CD14-positive monocyte (primary cell): ENCODE data around the gene MAPK7. TPM values are rescaled to one million over a fixed set of nuclear protein-coding genes. Genes with fewer than 3 reads are reported as not detected.

ENCODE experiments used
- DNase-seq, 3 donors: peaks; one replicate each; pipeline ENCODE4 v3.0.0-alpha.2; 2011 to 2022
- H2AFZ ChIP-seq: 2 replicates; pipeline ENCODE4 v1.6.0; 2012; ENCODE audit warnings: mild to moderate bottlenecking, low read depth, low read length, inconsistent platforms; ENCODE audit not compliant: insufficient read depth, poor library complexity, severe bottlenecking
- H3K27ac ChIP-seq, 2 donors: 1 replicate in 1 of 2; 2 replicates in 1 of 2; pipeline ENCODE4 v1.5.1; 2012 to 2013; ENCODE audit warnings: low read length in 2 of 2, control low read depth in 1 of 2, inconsistent platforms in 1 of 2, low read depth in 1 of 2, mild to moderate bottlenecking in 1 of 2
- H3K27me3 ChIP-seq, 2 donors: one replicate each; pipeline versions ENCODE4 v1.6.0 to v1.6.1; 2011 to 2013; ENCODE audit warnings: low read length in 2 of 2; ENCODE audit not compliant: control insufficient read depth in 2 of 2, insufficient read depth in 2 of 2
- H3K36me3 ChIP-seq, 2 donors: replicated peaks in 1 of 2; 1 replicate in 1 of 2; 2 replicates in 1 of 2; pipeline versions ENCODE4 v1.5.1 to v1.6.1; 2012 to 2013; ENCODE audit warnings: low read length in 2 of 2, control low read depth in 1 of 2, inconsistent platforms in 1 of 2, mild to moderate bottlenecking in 1 of 2; ENCODE audit not compliant: insufficient read depth in 2 of 2, control insufficient read depth in 1 of 2
- H3K4me1 ChIP-seq, 2 donors: 1 replicate in 1 of 2; 2 replicates in 1 of 2; pipeline versions ENCODE4 v1.5.1 to v1.6.1; 2012 to 2013; ENCODE audit warnings: low read length in 2 of 2, control low read depth in 1 of 2, inconsistent platforms in 1 of 2, mild to moderate bottlenecking in 1 of 2, moderate library complexity in 1 of 2; ENCODE audit not compliant: insufficient read depth in 2 of 2, control insufficient read depth in 1 of 2
- H3K4me2 ChIP-seq: replicated peaks from 2 replicates; pipeline ENCODE3; 2012; ENCODE audit warnings: low read length, moderate library complexity, mild to moderate bottlenecking; ENCODE audit not compliant: poor library complexity, severe bottlenecking; ENCODE audit errors: extremely low read depth
- H3K4me3 ChIP-seq, 3 experiments: fragments of 200-600 bp in 1 of 3; sonication (generic) in 1 of 3; replicated peaks in 1 of 3; 1 replicate in 2 of 3; 2 replicates in 1 of 3; pipeline ENCODE4 v1.5.1; 2011 to 2013; ENCODE audit warnings: low read length in 3 of 3, mild to moderate bottlenecking in 3 of 3, control low read depth in 2 of 3, low read depth in 2 of 3, inconsistent platforms in 1 of 3, moderate library complexity in 1 of 3
- H3K79me2 ChIP-seq: 2 replicates; pipeline ENCODE4 v1.6.0; 2012; ENCODE audit warnings: mild to moderate bottlenecking, control low read depth, inconsistent platforms, low read length, moderate library complexity; ENCODE audit not compliant: insufficient read depth
- H3K9ac ChIP-seq: 2 replicates; pipeline ENCODE4 v1.6.0; 2017; ENCODE audit warnings: low read length, mild to moderate bottlenecking; ENCODE audit not compliant: insufficient read depth, poor library complexity, severe bottlenecking
- H3K9me3 ChIP-seq, 2 donors: replicated peaks in 1 of 2; 1 replicate in 1 of 2; 2 replicates in 1 of 2; pipeline versions ENCODE4 v1.5.1 to v1.6.1; 2012 to 2013; ENCODE audit warnings: low read length in 2 of 2, control low read depth in 1 of 2; ENCODE audit not compliant: control insufficient read depth in 1 of 2, insufficient read depth in 1 of 2
- H4K20me1 ChIP-seq: 2 replicates; pipeline ENCODE4 v1.6.0; 2012; ENCODE audit warnings: mild to moderate bottlenecking, low read length, control low read depth, moderate library complexity; ENCODE audit not compliant: insufficient read depth
- H3K27ac Mint-ChIP-seq, 7 donors: one replicate each; pipeline ENCODE4 v1.8.0; 2020; ENCODE audit warnings: mild to moderate bottlenecking in 7 of 7, mixed read lengths in 7 of 7, moderate library complexity in 6 of 7, inconsistent platforms in 2 of 7
- H3K27me3 Mint-ChIP-seq, 3 donors: one replicate each; pipeline ENCODE4 v1.8.0; 2021 to 2022; ENCODE audit warnings: low read depth in 3 of 3, mild to moderate bottlenecking in 3 of 3, mixed read lengths in 3 of 3, moderate library complexity in 3 of 3, inconsistent platforms in 1 of 3
- H3K36me3 Mint-ChIP-seq, 2 donors: one replicate each; pipeline ENCODE4 v1.8.0; 2020; ENCODE audit warnings: mixed read lengths in 2 of 2, inconsistent platforms in 1 of 2, mild to moderate bottlenecking in 1 of 2
- H3K4me1 Mint-ChIP-seq: one replicate; pipeline ENCODE4 v1.8.0; 2020; ENCODE audit warnings: mild to moderate bottlenecking, mixed read lengths
- H3K4me3 Mint-ChIP-seq, 2 donors: one replicate each; pipeline ENCODE4 v1.8.0; 2020; ENCODE audit warnings: mild to moderate bottlenecking in 2 of 2, mixed read lengths in 2 of 2, moderate library complexity in 1 of 2
- H3K9me3 Mint-ChIP-seq, 7 donors: one replicate each; pipeline ENCODE4 v1.8.0; 2020 to 2022; ENCODE audit warnings: mixed read lengths in 7 of 7, mild to moderate bottlenecking in 6 of 7, moderate library complexity in 6 of 7, inconsistent platforms in 2 of 7
- CTCF ChIP-seq: fragments of 200-600 bp; IDR thresholded peaks from one replicate; pipeline ENCODE4 v1.8.0; 2022; ENCODE audit warnings: antibody characterized with exemption, mild to moderate bottlenecking
- WGBS: methylation state at CpG from one replicate; pipeline ENCODE4 v1.1.5; 2013; ENCODE audit warnings: missing lambda C conversion rate; ENCODE audit not compliant: insufficient coverage; 5-methylcytosine and 5-hydroxymethylcytosine counted together
- intact Hi-C, 2 donors: fragments of 100-400 bp; cut with micrococcal nuclease; formaldehyde crosslinking; loops; one replicate each; pipeline versions ENCODE4 v1.15.0 to v1.15.1; 2023
- polyA plus RNA-seq, 3 donors: library from polyadenylated mRNA; depleted of rRNA in 1 of 3; unstranded in 2 of 3; stranded (reverse) in 1 of 3; fragments of 300-500 nt in 2 of 3; fragments of >200 nt in 1 of 3; fragmentation: Illumina TruSeq in 2 of 3; gene quantifications; 1 replicate in 2 of 3; 2 replicates in 1 of 3; pipeline ENCODE4 v1.2.3, GENCODE V29; 2012 to 2021

MAPK7 gene
- polyA plus RNA-seq, 3 donors = 9.3 to 130 (median 10.0) TPM

DNA sequence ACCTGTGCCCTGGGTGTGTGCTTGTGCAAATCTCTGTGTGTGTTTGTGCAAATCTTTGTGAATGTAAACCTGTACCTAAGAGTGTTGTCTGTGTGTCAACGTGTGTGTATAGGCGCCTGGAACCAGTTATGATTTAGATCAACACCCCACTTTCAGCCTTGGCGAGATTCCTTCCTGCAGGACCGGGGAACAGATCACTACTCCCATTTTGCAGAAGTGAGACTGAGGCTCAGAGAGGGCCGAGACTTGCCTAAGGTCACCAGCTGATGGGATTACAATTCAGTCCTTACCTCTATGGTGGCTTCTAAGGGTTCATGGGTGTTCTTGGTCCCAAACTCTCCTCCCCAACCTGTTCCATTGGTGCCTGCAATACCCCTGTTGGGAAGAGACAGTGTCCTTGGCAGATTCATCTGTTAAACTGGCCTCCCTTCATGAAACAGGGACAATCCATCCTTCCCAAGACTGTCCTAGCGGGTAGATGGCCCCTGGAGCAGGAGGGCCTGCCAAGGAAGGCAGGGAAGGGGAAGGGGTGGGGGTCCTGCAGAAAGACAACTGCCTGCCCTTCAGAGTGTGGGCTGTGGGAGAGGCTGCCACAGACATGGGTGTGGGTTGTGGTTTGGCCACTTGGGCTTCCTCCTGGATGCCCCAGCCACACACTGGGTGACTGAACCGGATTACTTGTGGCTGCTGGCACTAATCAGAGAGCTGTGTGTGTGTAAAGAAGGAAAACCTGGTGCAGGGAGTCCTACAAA lies 6.9 kb upstream of the MAPK7 start:
- H3K9me3 ChIP-seq = no peaks in the 10 kb centered on the region
- no peaks in the 10 kb centered on the region for H3K79me2 ChIP-seq
- peak overlapping the region; percentile 42 for H3K4me2 ChIP-seq
- H2AFZ ChIP-seq = no peak overlapping the region
- no peaks in the 10 kb centered on the region for H3K36me3 ChIP-seq
- no peak overlapping the region for H3K9ac ChIP-seq
- peak; percentile 44 to 48 (median 45) for DNase-seq
- H3K27ac ChIP-seq = peak overlapping the region in 1 of 2 donors; percentile 85
- no CpG with 5 or more reads among the region's 7 CpGs for WGBS
- peaks cover 6 to 22% (median 17%) of the 10 kb centered on the region in 3 donors for H3K27me3 Mint-ChIP-seq
- H3K27ac Mint-ChIP-seq = peak overlapping the region; percentile 94 to 100 (median 97)
- peaks cover 0 to 2% of the 10 kb centered on the region in 2 donors for H3K27me3 ChIP-seq
- peaks cover 9 to 22% of the 10 kb centered on the region in 2 donors for H3K36me3 Mint-ChIP-seq
- H3K4me3 ChIP-seq = peak overlapping the region in 1 of 3 experiments; percentile 53
- peaks cover 0 to 5% (median 0%) of the 10 kb centered on the region in 7 donors for H3K9me3 Mint-ChIP-seq
- H3K4me1 Mint-ChIP-seq = peaks cover 65% of the 10 kb centered on the region
- intact Hi-C loops = no loop called here
- H3K4me1 ChIP-seq = peaks cover 57 to 61% of the 10 kb centered on the region in 2 donors
- H3K4me3 Mint-ChIP-seq = peak overlapping the region; percentile 24 to 79
- no peak for TF ChIP-seq CTCF
- no peaks in the 10 kb centered on the region for H4K20me1 ChIP-seq

GRCh38 chr17:19372011-19372370 lies 6.3 kb upstream of the MAPK7 start:
- H3K27ac Mint-ChIP-seq = peak overlapping the region in 6 of 7 donors; percentile 78 to 99 (median 97)
- intact Hi-C loops = no loop called here
- H3K27me3 Mint-ChIP-seq = peaks cover 6 to 20% (median 17%) of the 10 kb centered on the region in 3 donors
- Histone ChIP-seq H4K20me1 (no peaks in the 10 kb centered on the region), H3K9me3 (no peaks in the 10 kb centered on the region), H3K4me1 (peaks cover 61 to 65% of the 10 kb centered on the region in 2 donors), H3K79me2 (peaks cover 3% of the 10 kb centered on the region), H3K4me3 (peak overlapping the region in 1 of 3 experiments; percentile 53), H3K27me3 (peaks cover 0 to 2% of the 10 kb centered on the region in 2 donors), H2AFZ (no peak overlapping the region), H3K9ac (no peak overlapping the region), H3K36me3 (no peaks in the 10 kb centered on the region), H3K4me2 (peak overlapping the region; percentile 42), H3K27ac (peak overlapping the region in 1 of 2 donors; percentile 85)
- peak overlapping the region; percentile 24 to 79 for H3K4me3 Mint-ChIP-seq
- no peak for DNase-seq
- H3K9me3 Mint-ChIP-seq = peaks cover 0 to 5% (median 0%) of the 10 kb centered on the region in 7 donors
- no peak for TF ChIP-seq CTCF
- 54% methylated on average over 9 of the region's 9 CpGs for WGBS
- H3K4me1 Mint-ChIP-seq = peaks cover 68% of the 10 kb centered on the region
- H3K36me3 Mint-ChIP-seq = peaks cover 9 to 22% of the 10 kb centered on the region in 2 donors
